ENCODE data around the gene NCAM2.

Gene NCAM2

DNA sequence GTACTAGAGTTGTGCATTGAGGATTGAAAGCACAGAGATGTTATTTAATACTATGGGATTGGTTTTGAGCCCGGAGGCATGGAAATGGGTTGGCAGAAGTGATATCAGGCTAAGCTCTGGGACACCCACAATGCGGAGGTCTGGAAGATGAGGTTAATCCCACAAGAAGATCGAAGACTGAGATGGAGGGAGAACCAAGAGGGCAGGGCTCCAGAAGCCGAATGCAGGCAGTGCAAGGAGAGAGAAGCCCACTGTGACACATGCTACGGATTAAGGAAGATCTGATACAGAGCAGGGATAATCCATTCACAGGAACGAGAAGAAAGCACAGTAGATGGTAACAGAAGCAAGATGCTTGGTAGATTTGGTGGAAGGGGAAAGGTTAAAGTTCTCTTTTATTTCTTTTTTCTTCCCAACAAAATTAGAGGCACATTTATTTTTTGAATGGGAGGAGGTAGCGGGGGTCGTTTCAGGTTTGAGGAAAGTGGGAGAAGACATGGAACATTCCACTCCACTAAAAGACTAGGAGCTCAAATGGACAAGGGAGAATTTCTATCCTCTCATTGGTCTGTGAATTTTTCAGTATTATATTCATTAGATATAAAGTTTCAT is 113.2 kb downstream of the NCAM2 start:
- H3K9ac ChIP-seq (ENCODE audit: low read length): no peak overlapping the region
- no peaks in the 10 kb centered on the region for H3F3A ChIP-seq (ENCODE audit: insufficient read depth, low read length)
- no peaks in the 10 kb centered on the region for H3K4me1 ChIP-seq (ENCODE audit: insufficient read depth, low read length, severe bottlenecking)
- no peak overlapping the region for H3K27ac ChIP-seq (ENCODE audit: low read depth, low read length, poor library complexity, severe bottlenecking)
- no peaks in the 10 kb centered on the region for H3K36me3 ChIP-seq (ENCODE audit: insufficient read depth, low read length)
- no peaks in the 10 kb centered on the region for H4K20me1 ChIP-seq (ENCODE audit: insufficient read depth, low read length)
- TF ChIP-seq EZH2 (IDR thresholded peaks at IDR 0.05; ENCODE audit: borderline replicate concordance, low read length): no peak
- TF ChIP-seq, protein P1, sequence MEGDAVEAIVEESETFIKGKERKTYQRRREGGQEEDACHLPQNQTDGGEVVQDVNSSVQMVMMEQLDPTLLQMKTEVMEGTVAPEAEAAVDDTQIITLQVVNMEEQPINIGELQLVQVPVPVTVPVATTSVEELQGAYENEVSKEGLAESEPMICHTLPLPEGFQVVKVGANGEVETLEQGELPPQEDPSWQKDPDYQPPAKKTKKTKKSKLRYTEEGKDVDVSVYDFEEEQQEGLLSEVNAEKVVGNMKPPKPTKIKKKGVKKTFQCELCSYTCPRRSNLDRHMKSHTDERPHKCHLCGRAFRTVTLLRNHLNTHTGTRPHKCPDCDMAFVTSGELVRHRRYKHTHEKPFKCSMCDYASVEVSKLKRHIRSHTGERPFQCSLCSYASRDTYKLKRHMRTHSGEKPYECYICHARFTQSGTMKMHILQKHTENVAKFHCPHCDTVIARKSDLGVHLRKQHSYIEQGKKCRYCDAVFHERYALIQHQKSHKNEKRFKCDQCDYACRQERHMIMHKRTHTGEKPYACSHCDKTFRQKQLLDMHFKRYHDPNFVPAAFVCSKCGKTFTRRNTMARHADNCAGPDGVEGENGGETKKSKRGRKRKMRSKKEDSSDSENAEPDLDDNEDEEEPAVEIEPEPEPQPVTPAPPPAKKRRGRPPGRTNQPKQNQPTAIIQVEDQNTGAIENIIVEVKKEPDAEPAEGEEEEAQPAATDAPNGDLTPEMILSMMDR (IDR thresholded peaks at IDR 0.05; ENCODE audit: low read length): no peak
- H3K9me2 ChIP-seq (ENCODE audit: low read depth, low read length): no peaks in the 10 kb centered on the region
- no peaks in the 10 kb centered on the region for H3K79me2 ChIP-seq (ENCODE audit: insufficient read depth, low read length)
- H2AFZ ChIP-seq (ENCODE audit: low read length): no peak overlapping the region
- no peak overlapping the region for H3K4me3 ChIP-seq (ENCODE audit: low read depth, low read length, poor library complexity, severe bottlenecking)
- no peaks in the 10 kb centered on the region for H3K27me3 ChIP-seq (ENCODE audit: insufficient read depth, low read length)
- H3K4me2 ChIP-seq (ENCODE audit: low read length): no peak overlapping the region
- H3K9me3 ChIP-seq (ENCODE audit: low read length): no peaks in the 10 kb centered on the region

DNA sequence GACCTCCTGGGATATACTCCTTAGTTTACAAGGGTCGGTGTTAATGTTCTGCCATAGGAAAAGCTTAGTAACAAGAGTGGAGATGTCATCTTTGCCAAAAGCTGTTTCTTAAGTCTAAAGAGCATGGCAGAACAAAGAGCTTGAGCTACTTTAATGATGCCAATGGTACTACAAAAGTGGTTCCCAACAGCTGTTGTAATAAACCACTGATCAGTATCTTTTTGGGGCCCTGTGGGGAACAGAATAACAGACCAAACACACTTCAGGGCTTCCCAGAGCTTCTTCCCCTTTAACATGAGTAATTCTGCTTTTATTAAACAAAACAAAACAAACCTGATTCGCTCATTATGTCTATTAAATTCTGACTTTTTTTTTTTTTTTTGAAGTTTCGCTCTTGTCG is 116.3 kb downstream of the NCAM2 start:
- H3K36me3 ChIP-seq (ENCODE audit: insufficient read depth, low read length): no peaks in the 10 kb centered on the region

DNA sequence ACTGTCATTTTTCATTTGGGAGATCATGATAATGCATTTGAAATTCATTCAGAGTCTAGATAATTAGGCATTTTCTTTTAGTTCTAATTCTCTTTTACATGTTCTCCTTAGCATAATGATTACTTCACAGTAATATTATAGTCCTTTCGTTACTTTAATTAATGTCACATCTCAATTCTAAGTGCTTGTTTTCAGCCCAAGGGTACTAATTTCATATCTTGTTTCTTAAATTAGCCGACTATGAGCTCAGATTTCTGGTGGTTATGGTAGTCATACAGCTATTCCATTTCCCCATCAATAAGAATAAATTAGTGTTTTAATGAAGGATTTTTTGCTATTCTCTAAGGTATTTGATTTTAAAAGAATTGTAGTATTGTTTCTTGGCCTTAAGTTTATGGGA is 120.9 kb downstream of the NCAM2 start:
- no peak for TF ChIP-seq EZH2 (IDR thresholded peaks at IDR 0.05; ENCODE audit: borderline replicate concordance, low read length)
- TF ChIP-seq, protein P1 (IDR thresholded peaks at IDR 0.05; ENCODE audit: low read length): no peak
- no peaks in the 10 kb centered on the region for H3K9me2 ChIP-seq (ENCODE audit: low read depth, low read length)
- H3K4me3 ChIP-seq (ENCODE audit: low read depth, low read length, poor library complexity, severe bottlenecking): no peak overlapping the region
- no peaks in the 10 kb centered on the region for H3K9me3 ChIP-seq (ENCODE audit: low read length)
- no peak overlapping the region for H3K4me2 ChIP-seq (ENCODE audit: low read length)
- H3F3A ChIP-seq (ENCODE audit: insufficient read depth, low read length): no peaks in the 10 kb centered on the region
- H3K36me3 ChIP-seq (ENCODE audit: insufficient read depth, low read length): no peaks in the 10 kb centered on the region
- no peaks in the 10 kb centered on the region for H3K4me1 ChIP-seq (ENCODE audit: insufficient read depth, low read length, severe bottlenecking)
- H4K20me1 ChIP-seq (ENCODE audit: insufficient read depth, low read length): no peaks in the 10 kb centered on the region
- no peak overlapping the region for H3K9ac ChIP-seq (ENCODE audit: low read length)
- H3K79me2 ChIP-seq (ENCODE audit: insufficient read depth, low read length): no peaks in the 10 kb centered on the region
- H3K27me3 ChIP-seq (ENCODE audit: insufficient read depth, low read length): no peaks in the 10 kb centered on the region
- no peak overlapping the region for H2AFZ ChIP-seq (ENCODE audit: low read length)
- H3K27ac ChIP-seq (ENCODE audit: low read depth, low read length, poor library complexity, severe bottlenecking): no peak overlapping the region

More for the DNA sequence above, 116.3 kb downstream of the NCAM2 start:
- no peak overlapping the region for H3K4me2 ChIP-seq (ENCODE audit: low read length)
- H3K4me3 ChIP-seq (ENCODE audit: low read depth, low read length, poor library complexity, severe bottlenecking): no peak overlapping the region
- no peaks in the 10 kb centered on the region for H3K9me2 ChIP-seq (ENCODE audit: low read depth, low read length)
- H3F3A ChIP-seq (ENCODE audit: insufficient read depth, low read length): no peaks in the 10 kb centered on the region
- H3K27me3 ChIP-seq (ENCODE audit: insufficient read depth, low read length): no peaks in the 10 kb centered on the region
- no peaks in the 10 kb centered on the region for H3K9me3 ChIP-seq (ENCODE audit: low read length)
- no peaks in the 10 kb centered on the region for H3K79me2 ChIP-seq (ENCODE audit: insufficient read depth, low read length)
- H2AFZ ChIP-seq (ENCODE audit: low read length): no peak overlapping the region
- no peak overlapping the region for H3K9ac ChIP-seq (ENCODE audit: low read length)
- H3K4me1 ChIP-seq (ENCODE audit: insufficient read depth, low read length, severe bottlenecking): no peaks in the 10 kb centered on the region
- H3K27ac ChIP-seq (ENCODE audit: low read depth, low read length, poor library complexity, severe bottlenecking): no peak overlapping the region
- TF ChIP-seq, protein P1 (IDR thresholded peaks at IDR 0.05; ENCODE audit: low read length): no peak
- no peak for TF ChIP-seq EZH2 (IDR thresholded peaks at IDR 0.05; ENCODE audit: borderline replicate concordance, low read length)
- H4K20me1 ChIP-seq (ENCODE audit: insufficient read depth, low read length): no peaks in the 10 kb centered on the region

Measured in OCI-LY1 (cell line).